ENCODE data around the gene CASS4.

The CASS4 gene

DNA sequence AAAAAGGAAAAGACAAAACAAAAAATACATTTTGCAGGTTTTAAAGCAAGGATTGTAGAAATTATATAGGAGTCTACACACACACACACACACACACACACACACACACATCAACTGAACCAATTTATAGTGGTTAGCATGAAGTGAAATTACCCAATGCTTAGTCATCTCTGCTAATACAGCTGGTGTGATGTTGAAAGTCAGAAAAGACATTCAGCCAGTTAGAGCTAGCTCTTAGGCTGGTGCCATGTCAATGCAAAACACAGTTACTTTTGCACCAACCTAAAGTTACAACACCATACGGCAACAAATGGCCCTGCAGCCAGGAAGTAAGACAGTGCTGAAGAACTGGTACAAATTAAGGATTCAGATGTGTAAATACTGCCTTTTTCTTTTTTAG, 38.1 kb upstream of the CASS4 start:
- TF ChIP-seq, protein P1, sequence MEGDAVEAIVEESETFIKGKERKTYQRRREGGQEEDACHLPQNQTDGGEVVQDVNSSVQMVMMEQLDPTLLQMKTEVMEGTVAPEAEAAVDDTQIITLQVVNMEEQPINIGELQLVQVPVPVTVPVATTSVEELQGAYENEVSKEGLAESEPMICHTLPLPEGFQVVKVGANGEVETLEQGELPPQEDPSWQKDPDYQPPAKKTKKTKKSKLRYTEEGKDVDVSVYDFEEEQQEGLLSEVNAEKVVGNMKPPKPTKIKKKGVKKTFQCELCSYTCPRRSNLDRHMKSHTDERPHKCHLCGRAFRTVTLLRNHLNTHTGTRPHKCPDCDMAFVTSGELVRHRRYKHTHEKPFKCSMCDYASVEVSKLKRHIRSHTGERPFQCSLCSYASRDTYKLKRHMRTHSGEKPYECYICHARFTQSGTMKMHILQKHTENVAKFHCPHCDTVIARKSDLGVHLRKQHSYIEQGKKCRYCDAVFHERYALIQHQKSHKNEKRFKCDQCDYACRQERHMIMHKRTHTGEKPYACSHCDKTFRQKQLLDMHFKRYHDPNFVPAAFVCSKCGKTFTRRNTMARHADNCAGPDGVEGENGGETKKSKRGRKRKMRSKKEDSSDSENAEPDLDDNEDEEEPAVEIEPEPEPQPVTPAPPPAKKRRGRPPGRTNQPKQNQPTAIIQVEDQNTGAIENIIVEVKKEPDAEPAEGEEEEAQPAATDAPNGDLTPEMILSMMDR (IDR thresholded peaks at IDR 0.05): no peak

DNA sequence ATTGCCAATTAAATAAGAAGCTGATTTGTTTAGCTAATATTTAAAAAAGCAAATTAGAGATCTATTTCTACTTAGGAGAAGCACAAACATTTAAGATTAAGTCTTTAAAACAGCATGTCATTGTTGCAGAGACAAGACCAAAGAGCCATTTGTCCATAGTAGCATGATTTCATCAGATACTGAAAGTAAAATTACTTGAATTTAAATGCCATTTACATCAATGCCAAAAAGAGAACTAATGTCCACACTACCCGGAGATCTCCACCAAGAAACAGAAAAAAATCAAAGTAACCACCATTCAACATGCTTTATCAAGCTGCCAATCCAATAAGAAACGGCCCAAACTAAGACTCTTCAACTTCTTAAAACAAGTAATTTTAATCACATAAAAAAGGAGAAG, 35.7 kb upstream of the CASS4 start:
- TF ChIP-seq, protein P1 (IDR thresholded peaks at IDR 0.05): no peak

DNA sequence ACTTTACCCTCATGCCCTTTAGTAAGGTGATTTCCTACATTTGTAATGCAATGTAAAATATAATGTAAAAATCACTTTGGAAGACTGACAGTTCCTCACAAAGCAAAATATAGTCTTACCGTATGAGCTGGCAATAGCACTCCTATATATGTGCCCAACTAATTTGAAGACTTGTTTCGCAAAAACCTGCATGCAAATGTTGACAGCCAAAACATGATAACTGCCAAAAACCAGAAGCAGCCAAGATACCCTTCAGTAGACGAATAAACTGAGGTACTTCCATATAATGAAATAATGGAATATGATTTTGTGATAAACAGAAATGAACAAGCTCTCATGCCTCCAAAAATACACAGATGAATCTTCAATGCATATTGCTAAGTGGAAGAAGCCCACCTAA, 33.7 kb upstream of the CASS4 start:
- TF ChIP-seq, protein P1 (IDR thresholded peaks at IDR 0.05): no peak

DNA sequence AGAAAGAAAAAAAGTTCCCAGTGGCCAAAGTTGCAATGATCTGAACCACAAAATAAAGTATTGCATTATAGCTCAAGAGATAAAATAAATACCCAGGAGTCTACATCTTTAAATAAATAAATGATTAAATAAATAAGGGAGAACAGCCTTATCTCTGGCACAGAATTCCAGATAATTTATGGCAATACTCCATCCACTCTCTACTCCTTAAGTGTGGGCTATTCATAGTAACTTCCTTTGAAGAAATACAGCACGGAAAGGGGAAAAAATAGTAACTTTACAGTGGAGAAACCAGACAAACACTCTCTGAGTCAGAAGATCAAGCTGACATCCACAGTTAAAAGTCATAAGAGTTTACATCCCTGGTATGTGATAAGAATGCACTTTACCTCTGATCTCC, 31.7 kb upstream of the CASS4 start:
- TF ChIP-seq, protein P1 (IDR thresholded peaks at IDR 0.05): no peak

DNA sequence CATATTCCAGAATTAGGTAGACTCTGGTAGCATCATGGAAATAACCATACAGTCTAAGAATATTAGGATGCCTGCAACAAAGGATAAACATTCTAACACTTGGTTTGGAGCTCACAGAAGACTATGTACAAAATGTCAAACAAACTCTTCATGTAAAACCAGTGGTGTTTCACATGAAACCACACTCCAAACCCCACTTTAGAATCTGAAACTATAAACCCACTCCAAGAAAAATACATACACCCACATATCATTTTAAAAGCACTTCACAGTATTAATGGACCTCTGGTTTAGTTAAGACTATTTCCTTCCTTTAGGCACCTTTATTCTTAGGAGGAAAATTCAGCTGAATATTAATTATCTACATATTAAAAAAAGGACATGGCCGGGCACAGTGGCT, 30.6 kb upstream of the CASS4 start:
- TF ChIP-seq, protein P1 (IDR thresholded peaks at IDR 0.05): no peak

DNA sequence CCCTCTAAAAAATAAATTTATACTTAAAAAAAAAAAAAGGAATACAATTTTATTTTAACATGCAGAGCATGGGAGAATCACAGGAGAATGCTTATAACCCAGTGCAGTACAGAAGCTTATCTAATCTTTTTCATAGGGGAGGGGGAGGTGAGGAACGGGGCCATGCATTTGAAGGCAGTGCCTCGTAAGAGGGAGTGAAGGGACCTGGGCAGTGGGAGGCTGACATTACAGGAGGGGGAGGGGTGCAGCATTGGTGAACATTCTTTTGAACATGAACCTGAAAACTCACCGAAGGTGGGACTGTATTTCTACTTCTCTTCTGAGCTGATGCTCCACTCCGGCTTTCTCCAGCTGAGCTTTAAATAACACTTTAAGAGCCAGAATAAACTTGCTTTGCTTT, 29.4 kb upstream of the CASS4 start:
- TF ChIP-seq, protein P1 (IDR thresholded peaks at IDR 0.05): no peak

DNA sequence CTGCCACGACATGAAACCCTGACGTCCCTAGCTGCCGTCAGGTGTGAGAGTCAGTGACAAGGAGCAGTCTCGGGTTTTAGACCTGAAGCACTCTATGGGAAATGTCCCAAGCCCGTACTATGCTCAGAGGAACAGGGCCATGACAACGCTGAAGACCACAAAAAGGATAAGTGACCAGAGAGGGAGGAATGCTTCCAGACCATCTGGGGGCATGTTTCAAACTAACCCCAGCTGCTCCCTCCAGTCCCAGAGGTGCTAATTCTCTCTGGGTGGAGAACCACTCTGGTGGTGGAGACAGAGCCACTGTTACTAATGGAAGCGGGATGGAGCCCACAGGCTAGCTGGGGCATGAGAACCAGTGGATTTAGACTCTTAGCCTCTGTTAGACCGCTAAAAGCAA, 28.7 kb upstream of the CASS4 start:
- TF ChIP-seq, protein P1 (IDR thresholded peaks at IDR 0.05): no peak

DNA sequence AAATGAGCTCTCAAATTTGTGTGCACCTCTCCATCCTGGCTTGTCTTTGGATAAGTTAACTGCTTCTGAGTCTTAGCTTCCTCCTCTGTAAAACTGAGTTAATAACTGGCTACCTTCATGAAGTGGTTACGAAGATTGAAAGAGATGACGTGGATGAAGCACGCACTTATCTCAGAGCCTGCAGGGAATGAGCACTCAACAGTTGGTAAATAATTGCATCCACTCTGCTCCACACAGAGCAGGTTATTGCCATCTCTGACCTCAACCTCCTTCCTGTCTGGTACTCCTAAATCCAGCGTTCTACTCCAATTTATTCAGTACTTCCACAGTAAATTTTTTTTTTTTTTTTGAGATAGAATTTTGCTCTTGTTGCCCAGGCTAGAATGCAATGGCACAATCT, 26.9 kb upstream of the CASS4 start:
- TF ChIP-seq, protein P1 (IDR thresholded peaks at IDR 0.05): no peak
